ENCODE data around the gene PHF21A.

DNA sequence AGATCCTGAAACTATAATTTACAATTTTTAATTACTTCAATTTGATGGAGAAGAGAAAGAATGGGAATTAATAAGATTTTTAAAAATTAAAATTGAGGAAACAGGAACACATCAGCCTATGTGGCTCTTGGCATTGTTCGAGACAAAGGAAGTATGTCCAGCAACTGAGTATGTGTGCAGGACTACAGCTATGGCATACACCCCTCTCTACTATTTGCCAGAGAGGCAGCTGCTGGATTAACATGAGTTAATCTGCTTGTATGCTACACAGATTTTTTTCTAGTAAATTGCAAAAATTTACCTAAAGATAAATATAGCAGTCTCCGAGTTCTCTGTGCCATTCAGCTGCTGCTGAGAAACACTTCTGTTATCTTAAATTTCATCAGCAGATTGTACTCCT, 70.6 kb downstream of the PHF21A start:
- TF ChIP-seq POLR2AphosphoS5 (IDR thresholded peaks at IDR 0.05; ENCODE audit: borderline replicate concordance, low read depth, low read length) (no peak), EZH2 (IDR thresholded peaks at IDR 0.05) (no peak), FOXP2 (optimal IDR thresholded peaks at IDR 0.05; ENCODE audit: control extremely low read depth, extremely low read length, insufficient read depth) (no peak)
